ENCODE data around the gene FILIP1. TPM values are rescaled to one million over a fixed set of nuclear protein-coding genes. Genes with fewer than 3 reads are reported as not detected.
A peak's percentile ranks its signal among the peaks of the same experiment; 100 is the strongest.

FILIP1 gene
- polyA plus RNA-seq, 1 of the 3 experiments (the other 2 are of a cell fraction), result 0.03 TPM

GRCh38 chr6:75419416-75419815 lies 74.2 kb downstream of the FILIP1 start:
- TF ChIP-seq TAF1 (IDR thresholded peaks at IDR 0.05; ENCODE audit: borderline replicate concordance, low read depth, low read length) (no peak), RAD21 (IDR thresholded peaks at IDR 0.05; ENCODE audit: low read length) (no peak), RCOR1 (IDR thresholded peaks at IDR 0.05; ENCODE audit: low read length) (no peak), TCF12 (IDR thresholded peaks at IDR 0.05) (no peak), NFIC (IDR thresholded peaks at IDR 0.05; ENCODE audit: borderline replicate concordance) (no peak), USF1 (IDR thresholded peaks at IDR 0.05; ENCODE audit: borderline replicate concordance, low read depth) (no peak), RFX5 (IDR thresholded peaks at IDR 0.05; ENCODE audit: low read length) (no peak), SIN3A (IDR thresholded peaks at IDR 0.05; ENCODE audit: borderline replicate concordance, low read depth, low read length) (no peak), IRF3 (IDR thresholded peaks at IDR 0.05; ENCODE audit: low read depth, low read length) (no peak), EZH2phosphoT487 (IDR thresholded peaks at IDR 0.05; ENCODE audit: borderline replicate concordance, low read depth) (no peak)
- no peaks in the 10 kb centered on the region for H3K9me2 ChIP-seq
- CTCF ChIA-PET, result no interaction called here
- no peak overlapping the region for H3K4me3 ChIP-seq (ENCODE audit: low read depth in 2 of 2, low read length in 1 of 2)
- H3K36me3 ChIP-seq (replicated peaks in 1 of 2; ENCODE audit: control insufficient read depth in 1 of 2, insufficient read depth in 2 of 2, low read length in 1 of 2), result no peaks in the 10 kb centered on the region
- H2AFZ ChIP-seq (ENCODE audit: low read depth), result no peak overlapping the region
- H4K20me1 ChIP-seq (ENCODE audit: insufficient read depth), result no peaks in the 10 kb centered on the region
- H3K4me2 ChIP-seq, result no peak overlapping the region
- no peak overlapping the region for H3K27ac ChIP-seq (ENCODE audit: low read depth in 2 of 2, low read length in 1 of 2)
- no peak for DNase-seq
- peaks cover 0 to 17% of the 10 kb centered on the region in 2 experiments; a peak in 2 of 4 replicates for H3K4me1 ChIP-seq (ENCODE audit: control insufficient read depth in 1 of 2, insufficient read depth in 2 of 2, low read depth in 1 of 2, low read length in 1 of 2)
- no peak overlapping the region for H3K9ac ChIP-seq
- H3K79me2 ChIP-seq (ENCODE audit: insufficient read depth), result no peaks in the 10 kb centered on the region
- 97% methylated on average over 3 of the region's 3 CpGs for WGBS (ENCODE audit: low lambda C conversion rate)
- H3K9me3 ChIP-seq, result no peaks in the 10 kb centered on the region
- H3K27me3 ChIP-seq (ENCODE audit: insufficient read depth), result no peaks in the 10 kb centered on the region
- peaks cover 8% of the 10 kb centered on the region for H3F3A ChIP-seq (replicated peaks; ENCODE audit: insufficient read depth)
- POLR2A ChIA-PET, result no interaction called here

- no peaks in the 10 kb centered on the region for H3K9me3 ChIP-seq
- ChIA-PET POLR2A (no interaction called here), CTCF (no interaction called here)
- no peak overlapping the region for H3K4me2 ChIP-seq
- no peaks in the 10 kb centered on the region for H3K9me2 ChIP-seq
- no peak overlapping the region for H3K27ac ChIP-seq (ENCODE audit: low read depth in 2 of 2, low read length in 1 of 2)
- TF ChIP-seq RFX5 (IDR thresholded peaks at IDR 0.05; ENCODE audit: low read length) (no peak), JUND (IDR thresholded peaks at IDR 0.05) (peak; percentile 5; the same call in 1 of the 2 replicates), PBX3 (IDR thresholded peaks at IDR 0.05) (peak; percentile 26; the same call in 1 of the 2 replicates), FOSL2 (IDR thresholded peaks at IDR 0.05; ENCODE audit: borderline replicate concordance, low read depth) (peak; percentile 39; the same call in 1 of the 2 replicates), TCF12 (IDR thresholded peaks at IDR 0.05) (peak; percentile 49; the same call in 1 of the 2 replicates), RAD21 (IDR thresholded peaks at IDR 0.05; ENCODE audit: low read length) (no peak), USF2 (IDR thresholded peaks at IDR 0.05; ENCODE audit: borderline replicate concordance, low read depth, low read length) (no peak)
- H3K27me3 ChIP-seq (ENCODE audit: insufficient read depth), result no peaks in the 10 kb centered on the region
- no peak overlapping the region for H3K4me3 ChIP-seq (ENCODE audit: low read depth in 2 of 2, low read length in 1 of 2)
- no peaks in the 10 kb centered on the region for H3K36me3 ChIP-seq (replicated peaks in 1 of 2; ENCODE audit: control insufficient read depth in 1 of 2, insufficient read depth in 2 of 2, low read length in 1 of 2)
- no peaks in the 10 kb centered on the region for H3K79me2 ChIP-seq (ENCODE audit: insufficient read depth)
- no peak overlapping the region for H3K9ac ChIP-seq
- peaks cover 0 to 19% of the 10 kb centered on the region in 2 experiments; a peak in 2 of 4 replicates for H3K4me1 ChIP-seq (ENCODE audit: control insufficient read depth in 1 of 2, insufficient read depth in 2 of 2, low read depth in 1 of 2, low read length in 1 of 2)
- no peaks in the 10 kb centered on the region for H4K20me1 ChIP-seq (ENCODE audit: insufficient read depth)
- peaks cover 5% of the 10 kb centered on the region for H3F3A ChIP-seq (replicated peaks; ENCODE audit: insufficient read depth)
- no peak for DNase-seq
- H2AFZ ChIP-seq (ENCODE audit: low read depth), result no peak overlapping the region
These were observed 75.4 kb downstream of the FILIP1 start for GRCh38 chr6:75418233-75418632.
